Naive B cell (primary cell): ENCODE data around the gene SARS2. TPM values are rescaled to one million over a fixed set of nuclear protein-coding genes. Genes with fewer than 3 reads are reported as not detected.
"Not testable (repeated sequence)": the region's sequence is repeated elsewhere in the genome, so short reads cannot be mapped to it uniquely, and the experiment has no call there.

ENCODE experiments used
- ATAC-seq, 2 donors: fragments of 150-1000 bp; cut with Tn5 transposase; 2 replicates each; pipeline ENCODE4 v1.10.0; 2021; ENCODE audit warnings: low read depth in 2 of 2, mild to moderate bottlenecking in 2 of 2, moderate library complexity in 2 of 2
- DNase-seq: peaks from one replicate; pipeline ENCODE4 v3.0.0; 2022
- H3K27ac Mint-ChIP-seq, 6 donors: one replicate each; pipeline ENCODE4 v1.8.0; 2020 to 2022; ENCODE audit warnings: mild to moderate bottlenecking in 6 of 6, mixed read lengths in 6 of 6, moderate library complexity in 5 of 6, inconsistent platforms in 2 of 6
- H3K27me3 Mint-ChIP-seq, 3 donors: one replicate each; pipeline ENCODE4 v1.8.0; 2021 to 2022; ENCODE audit warnings: mixed read lengths in 3 of 3, mild to moderate bottlenecking in 1 of 3
- H3K36me3 Mint-ChIP-seq, 2 donors: one replicate each; pipeline ENCODE4 v1.8.0; 2020 to 2022; ENCODE audit warnings: mixed read lengths in 2 of 2, inconsistent platforms in 1 of 2, mild to moderate bottlenecking in 1 of 2
- H3K4me1 Mint-ChIP-seq, 3 donors: one replicate each; pipeline ENCODE4 v1.8.0; 2020 to 2022; ENCODE audit warnings: mixed read lengths in 3 of 3, inconsistent platforms in 1 of 3, mild to moderate bottlenecking in 1 of 3, moderate library complexity in 1 of 3
- H3K4me3 Mint-ChIP-seq, 8 donors: one replicate each; pipeline ENCODE4 v1.8.0; 2020 to 2022; ENCODE audit warnings: mild to moderate bottlenecking in 8 of 8, mixed read lengths in 8 of 8, moderate library complexity in 8 of 8, inconsistent platforms in 2 of 8
- H3K9me3 Mint-ChIP-seq, 7 donors: one replicate each; pipeline ENCODE4 v1.8.0; 2020 to 2022; ENCODE audit warnings: mixed read lengths in 7 of 7, mild to moderate bottlenecking in 5 of 7, inconsistent platforms in 2 of 7, moderate library complexity in 1 of 7
- polyA plus RNA-seq, 6 donors: library from polyadenylated mRNA; unstranded; fragments of 300-500 nt; fragmentation: Illumina TruSeq; gene quantifications; one replicate each; pipeline ENCODE4 v1.2.3, GENCODE V29; 2021; ENCODE audit warnings: low read depth in 6 of 6

SARS2 gene
- 10 to 100 TPM in 5 of 6 donors, 1 to 10 TPM in 1; 3.6 to 16.6 (median 12.5) TPM for polyA plus RNA-seq

DNA sequence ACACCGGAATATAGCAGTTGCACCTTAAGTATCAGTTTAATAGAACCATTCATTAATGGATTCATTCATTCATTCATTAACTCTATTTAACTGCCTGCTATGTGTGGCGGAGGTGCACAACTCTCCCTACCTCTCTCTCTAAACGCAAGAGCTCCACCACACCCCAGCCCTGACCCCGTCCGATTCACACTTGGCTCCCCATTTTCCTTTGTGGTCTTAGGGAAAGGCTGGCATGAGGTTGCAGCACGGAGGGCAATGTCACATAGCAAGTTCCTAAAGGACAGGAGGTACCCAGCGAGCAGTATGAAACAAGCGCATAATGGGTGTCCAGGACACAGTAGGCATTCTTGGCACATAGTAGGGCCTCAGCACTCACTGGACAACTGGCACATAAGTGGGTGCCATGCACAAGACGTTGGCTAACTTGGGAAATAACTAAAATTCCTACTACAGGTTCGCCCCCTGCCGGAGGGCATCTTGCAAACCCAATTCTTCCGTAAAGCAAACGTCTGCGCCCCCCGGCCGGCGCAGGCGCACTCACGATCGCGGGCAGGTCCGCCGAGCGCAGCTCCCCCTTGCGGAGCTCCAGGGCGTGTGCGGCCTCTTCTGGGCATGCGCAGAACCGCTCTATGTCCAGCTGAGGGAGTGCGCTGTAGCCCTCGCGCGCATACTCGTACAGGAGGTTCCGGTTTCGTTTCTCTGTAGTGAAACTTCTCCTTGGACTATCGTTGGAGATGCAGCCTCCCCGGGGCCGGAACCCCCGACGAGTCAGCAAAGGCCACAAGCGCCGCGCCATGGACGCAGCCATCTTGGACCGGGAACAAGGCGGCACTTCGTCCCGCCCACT, at the start of gene SARS2:
Gene SARS2 (minus strand): TSS at position 835 of the 847 bp plus-strand sequence. CDS start 27 bp downstream, at position 808.
- peaks cover 26 to 29% (median 29%) of the 10 kb centered on the region in 3 donors for H3K4me1 Mint-ChIP-seq
- peak within 1 kb of the TSS; percentile 94 to 100 (median 99) for H3K27ac Mint-ChIP-seq
- H3K4me3 Mint-ChIP-seq: peak within 1 kb of the TSS; percentile 96 to 99 (median 98)
- ATAC-seq (peak; percentile 40 to 56), DNase-seq (peak; percentile 96)
- peaks cover 0 to 7% (median 5%) of the 10 kb centered on the region in 7 donors for H3K9me3 Mint-ChIP-seq
- H3K27me3 Mint-ChIP-seq: no peaks in the 10 kb centered on the region
- H3K36me3 Mint-ChIP-seq: peaks cover 0 to 9% of the 10 kb centered on the region in 2 donors

GRCh38 chr19:38979812-38980211, 49.2 kb upstream of the SARS2 start:
- Mint-ChIP-seq H3K4me1 (peaks cover 4 to 8% (median 7%) of the 10 kb centered on the region in 3 donors), H3K4me3 (no peak overlapping the region), H3K36me3 (peaks cover 5 to 18% of the 10 kb centered on the region in 2 donors), H3K27me3 (peaks cover 23 to 57% (median 26%) of the 10 kb centered on the region in 3 donors), H3K9me3 (peaks cover 4 to 23% (median 12%) of the 10 kb centered on the region in 7 donors), H3K27ac (no peak overlapping the region)
- DNase-seq (no peak), ATAC-seq (no peak)

- H3K36me3 Mint-ChIP-seq: peaks cover 9 to 18% of the 10 kb centered on the region in 2 donors
- H3K4me3 Mint-ChIP-seq: no peak overlapping the region
- ATAC-seq (no peak), DNase-seq (no peak)
- H3K9me3 Mint-ChIP-seq: peaks cover 4 to 19% (median 11%) of the 10 kb centered on the region in 7 donors
- peaks cover 29 to 64% (median 34%) of the 10 kb centered on the region in 3 donors for H3K27me3 Mint-ChIP-seq
- H3K27ac Mint-ChIP-seq: no peak overlapping the region
- H3K4me1 Mint-ChIP-seq: peaks cover 7 to 9% (median 8%) of the 10 kb centered on the region in 3 donors
Observed at GRCh38 chr19:38978326-38978689, 47.7 kb upstream of the SARS2 start.

GRCh38 chr19:38977445-38978325, 47.1 kb upstream of the SARS2 start:
- no peak overlapping the region for H3K27ac Mint-ChIP-seq
- H3K9me3 Mint-ChIP-seq: peaks cover 4 to 19% (median 11%) of the 10 kb centered on the region in 7 donors
- H3K27me3 Mint-ChIP-seq: peaks cover 29 to 69% (median 34%) of the 10 kb centered on the region in 3 donors
- H3K4me1 Mint-ChIP-seq: peaks cover 7 to 9% (median 8%) of the 10 kb centered on the region in 3 donors
- no peak for DNase-seq
- no peak for ATAC-seq
- peaks cover 9 to 18% of the 10 kb centered on the region in 2 donors for H3K36me3 Mint-ChIP-seq
- no peak overlapping the region for H3K4me3 Mint-ChIP-seq

DNA sequence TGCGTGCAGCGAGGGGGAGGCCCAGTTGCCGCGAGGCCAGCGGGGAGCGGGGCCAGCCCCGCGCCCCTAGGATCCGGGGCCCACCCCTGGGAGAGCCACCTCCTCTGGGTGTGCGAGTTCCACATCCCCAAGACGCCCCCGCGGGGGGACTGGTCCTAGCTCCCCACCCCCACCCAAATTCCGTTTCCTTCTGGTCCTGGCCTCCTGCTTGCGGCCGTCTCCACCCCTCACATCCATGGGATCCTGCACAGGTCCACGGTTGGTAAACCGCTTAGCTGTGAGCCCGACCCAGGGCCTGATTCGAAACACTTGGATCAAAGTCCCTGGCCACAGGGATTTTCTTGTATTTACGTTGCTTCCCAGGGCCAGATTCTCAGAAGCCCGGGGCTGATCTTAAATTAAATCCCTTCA, 45.3 kb upstream of the SARS2 start:
- Mint-ChIP-seq H3K4me1 (peaks cover 7 to 9% (median 8%) of the 10 kb centered on the region in 3 donors), H3K4me3 (peak overlapping the region in 5 of 8 donors; percentile 30 to 80 (median 64)), H3K27me3 (peaks cover 34 to 74% (median 35%) of the 10 kb centered on the region in 3 donors), H3K9me3 (peaks cover 4 to 14% (median 10%) of the 10 kb centered on the region in 7 donors), H3K27ac (no peak overlapping the region), H3K36me3 (peaks cover 9 to 17% of the 10 kb centered on the region in 2 donors)
- no peak for DNase-seq
- no peak for ATAC-seq

GRCh38 chr19:38975214-38975860, 44.8 kb upstream of the SARS2 start, which contains the start of gene FBXO17:
TSS of gene FBXO17 (minus strand) at chr19:38975742. CDS start at chr19:38950319, 25,423 bp downstream.
- peaks cover 34 to 74% (median 36%) of the 10 kb centered on the region in 3 donors for H3K27me3 Mint-ChIP-seq
- no peak for DNase-seq
- peaks cover 7 to 9% (median 8%) of the 10 kb centered on the region in 3 donors for H3K4me1 Mint-ChIP-seq
- peaks cover 0 to 10% (median 6%) of the 10 kb centered on the region in 7 donors for H3K9me3 Mint-ChIP-seq
- H3K27ac Mint-ChIP-seq: no peak within 1 kb of the TSS
- no peak for ATAC-seq
- H3K36me3 Mint-ChIP-seq: peaks cover 4 to 12% of the 10 kb centered on the region in 2 donors
- H3K4me3 Mint-ChIP-seq: peak within 1 kb of the TSS in 7 of 8 donors; percentile 49 to 80 (median 68)

DNA sequence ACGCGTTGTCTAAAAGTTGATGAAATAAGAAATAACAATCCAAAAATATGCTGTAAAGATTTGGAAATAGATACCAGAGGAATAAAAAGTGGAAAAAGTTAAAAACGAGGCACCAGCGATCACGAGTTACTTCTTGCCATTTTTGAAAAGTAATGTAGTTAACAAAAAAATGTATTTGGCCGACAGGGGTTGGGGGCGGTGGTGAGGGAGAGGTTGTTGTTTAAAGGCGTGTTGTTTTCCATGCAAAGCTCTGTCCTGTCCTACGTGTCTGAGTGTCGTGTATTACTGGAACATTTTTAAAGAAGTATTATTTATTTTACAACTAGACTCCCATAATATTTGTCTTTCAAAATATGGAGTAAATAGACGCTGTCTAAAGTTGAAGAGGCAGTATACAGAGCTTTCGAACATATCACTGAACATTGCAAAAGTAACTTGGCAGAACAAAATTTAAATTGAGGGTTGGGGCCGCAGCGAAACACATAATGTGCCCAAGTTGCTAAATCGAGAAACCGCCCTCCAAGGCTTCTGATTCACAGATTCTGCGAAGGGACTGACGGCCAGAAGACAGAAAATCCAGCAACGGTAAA, 44.2 kb upstream of the SARS2 start:
- Mint-ChIP-seq H3K27ac (no peak overlapping the region), H3K27me3 (peaks cover 34 to 70% (median 37%) of the 10 kb centered on the region in 3 donors), H3K9me3 (peaks cover 0 to 4% (median under 1%) of the 10 kb centered on the region in 7 donors), H3K4me1 (peaks cover 7 to 9% (median 8%) of the 10 kb centered on the region in 3 donors), H3K4me3 (peak overlapping the region in 3 of 8 donors; percentile 60 to 74 (median 67)), H3K36me3 (peaks cover 4 to 10% of the 10 kb centered on the region in 2 donors)
- DNase-seq: no peak
- ATAC-seq: no peak

DNA sequence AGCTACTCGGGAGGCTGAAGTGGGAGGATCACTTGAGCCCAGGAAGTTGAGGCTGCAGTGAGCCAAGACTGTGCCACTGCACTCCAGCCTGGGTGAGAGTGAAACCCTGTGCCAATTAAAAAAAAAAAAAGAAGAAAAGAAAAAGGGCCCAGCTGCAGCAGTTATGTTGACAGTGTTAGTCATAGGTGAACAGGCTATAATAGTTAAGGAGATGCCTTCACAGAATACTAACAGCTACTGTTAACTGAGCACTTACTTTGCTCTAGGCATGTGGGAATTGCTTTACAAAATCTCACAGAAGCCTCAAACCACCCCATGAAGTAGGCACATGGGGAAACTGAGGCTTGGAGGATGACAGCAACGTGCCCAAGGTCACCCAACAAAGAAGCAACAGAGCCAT, 41.1 kb upstream of the SARS2 start:
- Mint-ChIP-seq H3K36me3 (peaks cover 4 to 10% of the 10 kb centered on the region in 2 donors), H3K9me3 (peaks cover 0 to 1% (median 0%) of the 10 kb centered on the region in 7 donors), H3K27ac (peak overlapping the region in 1 of 6 donors; percentile 33), H3K4me1 (peaks cover 7 to 9% (median 8%) of the 10 kb centered on the region in 3 donors), H3K4me3 (no peak overlapping the region), H3K27me3 (peaks cover 31 to 40% (median 32%) of the 10 kb centered on the region in 3 donors)
- DNase-seq: no peak
- no peak for ATAC-seq

DNA sequence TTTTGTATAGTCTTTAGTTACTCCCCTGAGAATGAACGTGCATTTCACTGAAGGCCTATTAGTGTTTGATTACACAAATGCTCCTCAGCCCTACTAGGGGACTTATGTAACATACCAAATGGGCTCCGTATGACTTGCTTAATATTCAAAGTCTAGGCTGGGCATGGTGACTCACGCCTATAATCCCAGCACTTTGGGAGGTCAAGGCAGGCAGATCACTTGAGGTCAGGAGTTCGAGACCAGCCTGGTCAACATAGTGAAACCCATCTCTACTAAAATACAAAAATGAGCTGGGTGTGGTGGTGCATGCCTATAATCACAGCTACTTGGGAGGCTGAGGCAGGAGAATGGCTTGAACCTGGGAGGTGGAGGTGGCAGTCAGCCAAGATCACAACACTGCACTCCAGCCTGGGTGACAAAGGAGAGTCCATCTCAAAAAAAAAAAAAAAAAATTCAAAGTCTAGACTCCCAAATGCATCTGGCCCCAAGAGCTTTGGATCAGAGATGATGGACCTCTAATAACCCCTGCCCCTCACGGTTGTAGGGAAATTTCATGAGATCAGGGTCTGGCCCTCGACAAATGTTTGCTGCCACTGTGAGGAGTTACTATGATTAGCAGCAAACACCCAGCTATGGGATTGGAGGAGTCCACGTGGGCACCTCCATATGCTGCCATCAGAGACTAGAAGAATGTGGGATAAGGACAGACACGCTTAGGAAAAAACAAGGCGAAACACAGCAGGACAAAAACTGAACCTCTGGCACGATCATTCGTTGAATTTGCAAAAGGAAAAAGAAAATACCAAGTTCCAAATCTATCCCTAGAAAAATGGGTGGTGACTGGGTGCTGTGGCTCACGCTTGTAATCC, 40.3 kb upstream of the SARS2 start:
- no peak overlapping the region for H3K4me3 Mint-ChIP-seq
- H3K27me3 Mint-ChIP-seq: peaks cover 23 to 32% (median 29%) of the 10 kb centered on the region in 3 donors
- DNase-seq: no peak
- peaks cover 2 to 4% of the 10 kb centered on the region in 2 donors for H3K36me3 Mint-ChIP-seq
- no peak overlapping the region for H3K27ac Mint-ChIP-seq
- H3K9me3 Mint-ChIP-seq: peaks cover 0 to 1% (median 0%) of the 10 kb centered on the region in 7 donors
- H3K4me1 Mint-ChIP-seq: peaks cover 4 to 8% (median 5%) of the 10 kb centered on the region in 3 donors
- no peak for ATAC-seq

DNA sequence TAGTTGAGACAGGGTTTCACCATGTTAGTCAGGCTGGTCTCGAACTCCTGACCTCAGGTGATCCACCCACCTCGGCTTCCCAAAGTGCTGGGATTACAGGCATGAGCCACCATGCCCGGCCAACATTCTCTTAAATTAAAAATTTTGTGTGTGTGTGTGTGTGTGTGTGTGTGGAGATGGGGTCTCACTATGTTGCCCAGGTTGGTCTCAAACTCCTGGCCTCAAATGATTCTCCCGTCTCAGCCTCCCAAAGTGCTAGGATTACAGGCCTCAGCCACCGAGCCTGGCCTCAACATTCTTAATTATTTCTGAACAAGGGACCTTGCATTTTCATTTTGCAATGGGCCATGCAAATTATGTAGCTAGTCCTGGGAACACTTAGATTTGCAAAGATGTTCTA, 35.6 kb upstream of the SARS2 start:
- DNase-seq, H3K4me3 Mint-ChIP-seq, ATAC-seq, H3K9me3 Mint-ChIP-seq, H3K27ac Mint-ChIP-seq, H3K4me1 Mint-ChIP-seq, H3K36me3 Mint-ChIP-seq: not testable (repeated sequence)
- H3K27me3 Mint-ChIP-seq: peaks cover 17 to 25% (median 18%) of the 10 kb centered on the region in 3 donors

GRCh38 chr19:38964738-38965137, 34.2 kb upstream of the SARS2 start:
- H3K27me3 Mint-ChIP-seq: peaks cover 11 to 17% (median 15%) of the 10 kb centered on the region in 3 donors
- ATAC-seq: no peak
- H3K36me3 Mint-ChIP-seq: no peaks in the 10 kb centered on the region
- no peak overlapping the region for H3K27ac Mint-ChIP-seq
- H3K9me3 Mint-ChIP-seq: peaks cover 0 to 5% (median 0%) of the 10 kb centered on the region in 7 donors
- no peak overlapping the region for H3K4me3 Mint-ChIP-seq
- peaks cover 3 to 8% (median 4%) of the 10 kb centered on the region in 3 donors for H3K4me1 Mint-ChIP-seq
- DNase-seq: no peak
